Measurements from ENCODE around the gene REEP2. TPM values are rescaled to one million over a fixed set of nuclear protein-coding genes. Genes with fewer than 3 reads are reported as not detected.

REEP2 gene
- total and polyA plus RNA-seq, 2 experiments from 2014 or later = 20.5 to 29.8 TPM

GRCh38 chr5:138492560-138493045 is 53.7 kb downstream of the REEP2 start:
- no peaks in the 10 kb centered on the region for H3K9me2 ChIP-seq (ENCODE audit: insufficient read depth)
- H3K79me2 ChIP-seq (replicated peaks; ENCODE audit: insufficient read depth) = no peaks in the 10 kb centered on the region
- H3K27me3 ChIP-seq (ENCODE audit: insufficient read depth) = peaks cover 26% of the 10 kb centered on the region
- Mint-ChIP-seq H3K9me3 (no peaks in the 10 kb centered on the region; the same call in 2 of the 3 replicates), H3K27me3 (ENCODE audit: insufficient read depth, low read depth, poor library complexity) (peaks cover 38% of the 10 kb centered on the region), H3K36me3 (ENCODE audit: low read depth) (no peaks in the 10 kb centered on the region; the same call in 2 of the 3 replicates), H3K4me3 (peak overlapping the region; percentile 79), H3K27ac (no peak overlapping the region), H3K4me1 (peaks cover 24% of the 10 kb centered on the region)
- TF ChIP-seq CREB1 (CRISPR knock-in tag; IDR thresholded peaks at IDR 0.05; ENCODE audit: low read depth) = no peak
- TF ChIP-seq NANOG (IDR thresholded peaks at IDR 0.05; ENCODE audit: borderline replicate concordance) = no peak
- no peak for TF ChIP-seq POLR2AphosphoS5 (IDR thresholded peaks at IDR 0.05; ENCODE audit: low read depth)
- TF ChIP-seq ZNF331 (CRISPR knock-in tag; IDR thresholded peaks at IDR 0.05; ENCODE audit: low read depth) = no peak
- TF ChIP-seq STAT1 (IDR thresholded peaks at IDR 0.05; ENCODE audit: unreplicated experiment) = no peak
- TF ChIP-seq CTCF (conservative IDR thresholded peaks at IDR 0.05; ENCODE audit: low read depth in 2 of 2) = no peak
- no peak for TF ChIP-seq ZNF114 (CRISPR knock-in tag; IDR thresholded peaks at IDR 0.05)
- TF ChIP-seq REST (IDR thresholded peaks at IDR 0.05; ENCODE audit: unreplicated experiment) = no peak
- no peak for TF ChIP-seq ZNF462 (CRISPR knock-in tag; IDR thresholded peaks at IDR 0.05)
- no peak for TF ChIP-seq ETS1 (IDR thresholded peaks at IDR 0.05)
- no peak for TF ChIP-seq EZH2phosphoT487 (IDR thresholded peaks at IDR 0.05; ENCODE audit: unreplicated experiment)
- TF ChIP-seq EZH2 (IDR thresholded peaks at IDR 0.05; ENCODE audit: low read depth, unreplicated experiment) = no peak
- no peak for TF ChIP-seq JUNB (IDR thresholded peaks at IDR 0.05; ENCODE audit: unreplicated experiment)
- H2AFZ ChIP-seq = peak overlapping the region; percentile 84
- peak overlapping the region; percentile 68 for H3K4me3 ChIP-seq
- no peak for DNase-seq (ENCODE audit: low spot score)
- 0 out of 2 replicates have a peak, but pooled peaks cover 7% of the 10 kb centered on the region for H3F3A ChIP-seq (replicated peaks; ENCODE audit: low read depth)
- H3K36me3 ChIP-seq (ENCODE audit: insufficient read depth) = no peaks in the 10 kb centered on the region
- H4K20me1 ChIP-seq (replicated peaks; ENCODE audit: insufficient read depth) = no peaks in the 10 kb centered on the region
- no peak overlapping the region for H3K27ac ChIP-seq (ENCODE audit: low read depth)
- H3K4me2 ChIP-seq = peak overlapping the region; percentile 87
- ATAC-seq = no peak
- peaks cover 7% of the 10 kb centered on the region for H3K4me1 ChIP-seq (ENCODE audit: insufficient read depth)

Data from GM23338 (cell line).